GM19467 (cell line): ENCODE measurements around the gene TMEM150B.

Experiments
- ATAC-seq: cut with Tn5 transposase; IDR thresholded peaks from one replicate; pipeline ENCODE4 v1.9.1; 2021; ENCODE audit warnings: mild to moderate bottlenecking, moderate library complexity; ENCODE audit not compliant: unreplicated experiment

The TMEM150B gene

DNA sequence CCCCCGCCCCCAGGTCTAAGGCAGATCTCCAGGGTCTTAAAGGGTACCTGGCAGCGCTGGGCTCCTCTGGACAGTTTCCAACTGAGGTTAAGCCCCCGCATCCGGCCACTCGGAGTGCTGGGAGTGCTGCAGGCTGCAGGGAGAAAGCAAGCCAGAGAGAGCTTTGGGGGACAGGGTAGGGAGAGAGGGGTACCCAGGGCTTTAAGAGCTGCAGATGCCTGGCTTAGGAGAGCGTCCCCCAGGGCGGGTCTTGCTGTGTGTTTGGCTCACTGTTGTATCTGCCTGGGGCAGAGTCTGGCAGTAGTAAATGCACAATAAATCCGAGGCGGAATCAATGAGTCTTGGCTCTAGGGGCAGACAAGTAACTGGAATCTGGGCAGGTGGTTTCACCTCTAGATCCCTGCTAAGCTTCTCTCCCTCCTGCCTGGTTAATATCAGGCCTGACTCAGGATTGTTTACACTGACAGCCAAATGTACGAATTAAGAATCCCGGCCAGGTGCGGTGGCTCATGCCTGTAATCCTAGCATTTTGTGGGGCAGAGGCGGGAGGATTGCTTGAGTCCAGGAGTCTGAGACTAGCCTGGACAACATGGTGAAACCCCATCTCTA lies 30.2 kb upstream of the TMEM150B start:
- no peak for ATAC-seq

DNA sequence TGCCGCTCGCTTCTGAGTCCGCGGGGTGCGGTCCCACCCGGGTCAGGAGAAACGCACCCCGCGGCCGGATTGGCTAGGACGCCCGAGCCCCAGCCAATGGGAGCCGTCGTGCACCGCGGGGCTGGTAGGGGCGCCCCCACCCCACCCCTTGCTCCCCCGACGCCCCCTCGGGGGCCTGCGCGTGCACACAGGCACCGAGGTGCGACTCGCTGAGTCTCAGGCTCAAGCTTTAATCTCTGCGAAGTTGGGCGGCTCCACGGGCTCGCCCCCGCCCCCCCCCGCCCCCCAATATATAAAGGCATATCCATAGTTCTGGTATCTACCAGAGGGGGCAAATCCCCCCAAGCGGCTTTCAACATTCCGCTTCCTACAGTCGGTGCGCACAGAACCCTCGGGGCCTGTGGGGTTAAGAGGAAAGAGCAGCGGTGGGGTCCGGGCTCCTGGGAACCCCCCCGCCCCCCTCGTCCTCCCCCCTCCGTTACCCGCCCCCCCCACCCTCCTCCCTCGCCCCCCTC lies 29.6 kb upstream of the TMEM150B start, which contains the start of gene COX6B2:
Gene COX6B2 (minus strand): TSS at position 22 of the 515 bp plus-strand sequence. CDS start 198 bp downstream, outside the sequence.
- ATAC-seq, result no peak

DNA sequence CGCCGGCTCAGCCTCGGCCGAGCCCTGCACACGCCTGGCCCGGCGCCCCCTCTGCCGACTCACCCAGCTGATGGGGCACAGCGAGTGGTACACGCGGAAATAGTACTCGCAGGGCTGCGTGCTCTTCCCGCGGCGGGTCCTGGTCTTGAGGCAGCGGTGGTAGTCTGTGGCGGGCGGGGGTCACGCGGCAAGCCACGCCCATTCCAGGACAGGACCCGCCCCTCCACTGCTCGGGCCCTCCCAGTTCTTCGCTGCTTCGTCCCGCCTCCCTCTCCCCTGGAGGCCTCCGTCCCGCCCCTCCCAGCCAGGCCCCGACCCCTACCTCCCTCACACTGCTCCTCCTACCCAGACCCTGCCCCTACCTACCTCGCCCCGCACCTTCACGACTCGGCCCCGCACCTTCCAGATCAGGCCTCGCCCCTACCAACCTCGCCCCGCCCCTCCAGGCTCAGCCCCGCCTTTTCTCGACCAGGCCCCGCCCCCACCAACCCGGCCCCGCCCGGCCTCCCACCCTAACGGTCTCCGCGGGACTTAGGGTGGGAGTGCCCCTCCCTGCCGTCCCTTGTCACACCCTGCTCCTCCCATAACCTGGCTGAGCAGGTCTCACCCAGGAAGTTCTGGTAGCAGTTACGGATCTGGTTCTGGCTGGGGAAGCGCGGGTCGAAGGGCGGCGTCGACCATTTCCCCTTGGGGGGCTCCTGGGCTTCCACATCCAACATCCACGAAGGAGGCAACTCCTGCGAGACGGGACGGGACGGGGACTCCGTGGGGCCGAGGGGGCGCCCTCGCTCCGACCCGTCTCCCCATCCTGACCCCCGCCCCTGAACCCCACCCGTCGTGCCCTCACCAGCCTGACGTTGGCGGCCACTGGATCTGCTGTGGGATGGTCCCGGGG lies 28.9 kb upstream of the TMEM150B start:
- ATAC-seq, result no peak

DNA sequence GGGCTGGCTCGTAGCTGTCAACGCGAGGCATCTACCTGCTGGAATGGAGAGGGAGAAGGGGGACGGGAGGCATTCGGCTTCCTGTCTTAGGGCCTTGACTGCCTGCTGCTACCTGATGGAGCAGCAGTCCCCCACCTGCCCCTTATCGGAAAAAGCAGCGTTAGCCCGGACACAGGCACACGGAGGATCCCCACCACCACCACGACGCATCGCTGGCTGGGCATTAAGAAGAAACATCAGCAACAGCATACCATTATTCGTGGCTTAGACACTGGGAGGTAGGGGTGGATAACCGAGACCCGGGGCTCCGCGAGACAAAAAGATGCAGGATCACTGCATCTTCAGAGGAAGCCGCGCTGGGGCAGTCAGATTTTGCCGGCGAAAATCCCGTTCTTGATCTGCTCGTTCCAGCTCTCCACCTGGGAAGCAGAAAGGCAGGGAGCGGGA lies 28.2 kb upstream of the TMEM150B start:
- no peak for ATAC-seq

DNA sequence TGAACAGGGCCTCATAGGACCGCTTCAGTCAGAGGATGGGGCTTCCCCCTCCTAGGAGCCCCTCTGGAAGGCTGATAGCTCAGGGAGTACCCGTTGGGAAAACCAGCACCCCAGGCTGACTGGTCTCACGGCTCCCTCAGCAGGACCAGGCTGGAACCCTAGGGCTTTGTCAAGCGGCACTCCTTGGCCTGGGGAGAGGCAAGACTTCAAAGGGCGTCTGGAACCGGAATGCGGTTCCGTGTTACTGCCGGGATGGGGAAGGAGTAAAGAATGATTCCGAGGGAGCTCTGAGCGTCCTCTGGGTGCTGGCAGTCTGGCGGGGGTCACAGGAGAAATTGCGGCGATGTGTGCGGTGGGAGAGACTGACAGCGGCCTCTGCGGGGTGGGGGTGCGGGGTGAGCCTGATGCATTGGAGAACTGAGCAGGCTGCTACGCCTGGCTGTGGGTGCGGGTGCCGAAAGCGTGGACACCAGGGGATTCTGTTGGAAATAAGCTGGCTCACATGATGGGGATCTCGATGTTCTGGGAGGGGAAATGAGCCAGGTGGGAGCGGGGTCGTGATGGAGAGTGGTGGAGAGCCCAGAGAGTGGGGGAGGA lies 27.5 kb upstream of the TMEM150B start:
- no peak for ATAC-seq

DNA sequence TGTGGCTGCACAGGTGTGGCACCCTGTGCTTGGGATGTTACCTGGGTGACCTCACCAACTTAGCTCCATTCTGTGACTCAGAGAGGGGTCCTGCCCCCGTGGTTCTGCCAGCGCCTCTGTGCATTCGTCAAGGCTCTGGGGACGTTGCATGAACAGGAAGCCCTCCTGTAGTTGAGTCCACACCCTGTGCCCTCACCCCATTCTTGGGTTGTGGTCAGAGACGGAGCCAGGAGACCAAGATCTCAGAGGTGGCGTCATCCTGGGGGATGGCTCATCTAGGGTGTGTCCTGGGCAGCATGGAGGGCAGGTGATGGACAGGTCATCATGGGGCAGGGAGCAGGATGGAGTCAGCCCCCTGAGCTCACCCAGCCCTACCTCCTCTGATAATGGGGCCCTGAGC lies 26.9 kb upstream of the TMEM150B start:
- no peak for ATAC-seq

DNA sequence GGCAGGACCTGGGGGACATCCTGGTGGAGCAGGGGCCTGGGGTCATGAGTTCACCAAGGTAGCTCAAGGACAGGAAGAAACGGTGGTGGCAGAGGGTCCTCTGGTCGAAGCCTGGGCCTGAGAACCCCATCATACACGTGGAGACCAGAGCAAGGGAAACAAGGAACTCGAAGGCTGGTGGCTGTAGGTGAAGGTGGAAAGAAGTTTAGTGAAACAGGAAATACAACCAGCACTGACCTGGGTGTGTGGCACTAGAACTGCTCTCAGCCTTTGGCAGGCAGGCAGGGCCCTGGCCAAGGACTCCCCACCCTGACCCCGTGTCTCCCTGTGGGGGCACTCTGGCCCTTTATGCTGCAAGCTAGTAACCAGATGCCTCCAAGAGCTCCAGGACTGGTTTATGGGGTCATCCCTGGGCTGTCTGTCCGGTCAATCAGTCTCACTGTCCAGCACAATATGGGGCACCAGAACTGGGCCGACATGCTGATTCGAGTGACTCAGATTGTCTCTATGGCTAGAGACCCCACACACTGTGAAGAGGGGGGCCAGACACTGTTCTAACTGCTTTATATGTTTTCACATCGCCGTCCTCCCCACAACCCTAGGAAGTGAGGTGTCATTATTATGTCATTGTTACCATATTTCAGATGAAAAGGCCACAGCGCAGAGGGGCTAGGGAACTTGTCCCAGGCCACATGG lies 25.6 kb upstream of the TMEM150B start:
- ATAC-seq, result no peak

DNA sequence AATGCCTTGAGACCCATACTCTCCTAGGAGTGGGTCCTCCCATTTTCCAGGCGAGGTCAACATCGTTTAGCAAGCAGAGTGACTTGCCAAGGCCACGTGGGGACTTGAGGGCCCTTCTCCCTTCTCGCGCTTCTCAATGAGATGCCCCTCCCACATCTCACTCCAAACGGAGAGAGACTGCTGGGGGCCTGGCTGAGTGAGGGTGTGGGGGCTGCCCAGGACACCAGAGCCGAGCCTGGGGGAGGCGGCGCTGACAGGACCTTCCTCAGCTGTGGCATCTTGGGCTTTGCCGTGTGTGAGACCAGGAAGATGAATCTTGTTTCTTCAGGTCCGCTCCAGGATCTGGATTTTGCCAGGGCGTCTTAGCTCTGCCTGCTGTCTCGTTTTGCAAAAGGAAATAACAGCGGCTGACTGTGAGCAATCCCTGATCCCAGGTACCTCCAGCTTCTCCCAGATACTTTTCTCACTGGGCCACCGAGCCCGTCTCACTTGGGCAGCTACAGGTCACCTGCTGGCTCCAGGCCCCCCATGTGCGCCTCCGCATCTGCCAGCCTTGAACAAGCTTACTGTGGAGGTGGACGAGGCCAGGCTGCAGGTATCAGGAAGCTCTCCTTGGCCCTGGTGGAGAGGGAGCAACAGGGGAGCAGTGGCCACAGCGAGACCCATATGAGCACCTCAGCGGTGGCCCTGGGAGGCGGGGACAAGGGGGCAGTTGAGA lies 23.3 kb upstream of the TMEM150B start:
- no peak for ATAC-seq

DNA sequence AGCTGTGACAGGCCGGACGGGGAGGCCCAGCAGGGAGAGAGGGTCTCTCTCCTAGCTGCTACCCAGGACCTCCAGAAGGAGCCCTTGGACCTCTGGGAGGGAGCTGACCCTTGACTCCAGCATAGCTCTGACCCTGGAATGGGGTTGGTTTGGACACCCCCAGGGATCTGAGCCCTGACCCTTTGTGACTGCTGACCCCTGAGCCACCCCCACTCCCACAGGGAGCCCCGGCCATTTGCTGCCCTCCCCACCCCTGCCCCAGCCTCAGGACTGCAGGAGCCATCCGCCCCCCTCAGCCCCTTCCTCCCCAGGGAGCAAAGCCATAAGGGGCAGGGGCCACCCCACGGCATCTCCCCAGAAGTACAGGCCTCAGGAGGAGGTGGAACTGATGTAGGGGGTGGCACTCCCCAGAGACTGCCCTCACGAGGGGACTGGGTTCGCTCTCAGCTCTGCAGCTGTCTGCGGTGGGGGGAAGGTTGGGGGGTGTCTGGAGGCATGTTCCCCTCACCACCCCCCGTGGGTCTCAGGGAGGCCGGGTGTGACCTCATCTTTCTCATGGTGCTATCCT lies 22.4 kb upstream of the TMEM150B start:
- ATAC-seq, result no peak

DNA sequence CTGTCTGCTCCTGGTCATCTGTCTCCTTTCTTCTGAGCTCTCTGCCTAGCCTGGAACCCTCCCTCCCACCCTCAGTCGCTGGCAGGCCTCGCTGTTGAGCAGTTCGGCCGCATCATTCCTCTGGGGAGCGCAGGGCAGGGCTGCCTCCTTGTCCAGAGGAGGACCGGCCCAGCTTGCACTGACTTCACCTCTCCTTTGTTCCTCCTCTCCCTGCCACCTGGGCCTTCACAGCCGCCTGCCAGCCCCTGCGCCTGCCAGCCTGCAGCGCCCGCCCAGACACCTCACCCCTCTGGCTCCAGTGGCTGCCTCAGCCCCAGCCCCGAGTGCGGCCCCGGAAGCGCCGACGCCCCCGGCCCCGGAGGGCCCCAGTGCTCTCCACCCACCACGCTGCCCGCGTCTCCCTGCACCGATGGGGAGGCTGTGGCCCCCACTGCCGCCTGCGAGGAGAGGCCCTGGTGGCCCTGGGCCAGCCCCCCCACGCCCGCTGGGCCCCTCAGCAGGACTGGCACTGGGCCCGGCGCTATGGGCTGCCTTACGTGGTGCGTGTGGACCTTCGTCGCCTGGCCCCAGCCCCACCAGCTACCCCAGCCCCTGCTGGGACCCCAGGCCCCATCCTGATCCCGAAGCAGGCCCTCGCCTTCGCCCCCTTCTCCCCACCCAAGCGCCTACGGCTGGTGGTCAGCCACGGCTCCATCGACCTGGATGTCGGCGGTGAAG lies 21.7 kb upstream of the TMEM150B start:
- ATAC-seq, result no peak

DNA sequence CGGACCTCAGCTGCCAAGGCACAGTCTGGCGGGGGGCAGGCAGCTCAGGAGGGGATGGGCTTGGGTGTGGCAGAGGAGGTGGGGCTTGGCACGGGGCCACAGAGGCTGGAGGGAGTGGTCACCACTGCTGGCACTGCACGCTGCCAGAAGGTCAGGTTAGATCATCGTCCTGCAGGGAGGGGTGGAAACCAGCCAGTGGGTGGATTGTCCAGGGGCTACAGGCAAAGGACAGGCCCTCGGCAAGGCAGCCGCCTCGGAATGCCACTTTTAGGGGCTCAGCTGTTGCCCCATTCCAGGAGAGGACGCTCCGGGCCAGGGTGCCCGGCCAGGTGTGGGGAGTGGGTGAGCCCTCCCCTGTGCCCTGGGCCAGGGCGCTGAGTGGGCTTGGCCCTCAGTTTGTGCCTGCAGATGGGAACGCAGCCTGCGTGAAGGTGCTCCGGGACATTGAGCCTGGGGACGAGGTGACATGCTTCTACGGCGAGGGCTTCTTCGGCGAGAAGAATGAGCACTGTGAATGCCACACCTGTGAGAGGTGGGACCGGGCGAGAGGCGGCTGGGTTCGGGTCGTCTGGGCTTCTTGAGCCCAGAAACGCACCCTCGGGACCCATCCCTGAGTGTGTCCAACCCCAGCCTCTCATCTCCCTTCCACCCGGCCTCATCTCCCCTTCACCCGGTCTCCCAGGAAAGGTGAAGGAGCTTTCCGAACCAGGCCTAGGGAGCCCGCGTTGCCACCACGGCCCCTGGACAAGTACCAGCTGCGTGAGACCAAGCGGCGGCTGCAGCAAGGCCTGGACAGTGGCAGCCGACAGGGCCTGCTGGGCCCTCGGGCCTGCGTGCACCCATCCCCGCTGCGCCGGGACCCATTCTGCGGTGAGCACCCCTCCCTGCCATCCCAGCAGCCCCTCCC lies 20.9 kb upstream of the TMEM150B start:
- no peak for ATAC-seq

DNA sequence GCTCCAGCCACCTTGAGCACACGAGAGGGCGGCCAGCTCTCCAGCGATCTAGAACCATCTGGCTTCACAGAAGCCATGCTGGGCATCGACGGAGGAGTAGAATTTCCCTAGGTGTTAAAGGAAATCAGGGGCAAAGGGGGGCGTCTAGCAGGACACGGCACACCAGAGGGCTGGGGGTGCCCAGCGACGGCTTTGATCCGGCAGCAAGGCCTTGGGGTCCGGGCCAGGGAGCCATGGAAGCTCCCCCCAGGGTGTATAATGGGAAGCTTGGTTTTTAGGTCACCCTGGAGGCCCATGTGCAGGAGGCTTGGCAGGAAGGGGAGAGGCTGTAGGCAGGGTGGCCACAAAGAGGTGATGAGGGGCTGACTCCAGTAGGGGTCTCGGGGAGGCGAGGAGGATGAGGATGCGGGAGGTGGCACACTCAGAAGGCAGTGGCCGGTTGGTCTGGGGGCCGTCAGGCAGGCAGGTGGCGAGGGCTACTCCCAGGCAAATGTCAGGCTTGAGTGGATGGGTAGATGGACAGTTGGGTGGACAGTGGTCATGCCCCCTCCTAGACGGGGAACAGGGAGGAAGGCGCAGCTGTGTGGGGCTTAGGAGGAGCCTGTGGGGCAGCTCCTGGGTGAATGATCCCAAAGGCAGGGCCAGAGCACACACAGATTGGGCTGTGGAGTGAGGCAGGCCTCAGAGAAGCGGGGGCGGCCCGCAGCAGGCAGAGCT lies 20.1 kb upstream of the TMEM150B start:
- no peak for ATAC-seq

DNA sequence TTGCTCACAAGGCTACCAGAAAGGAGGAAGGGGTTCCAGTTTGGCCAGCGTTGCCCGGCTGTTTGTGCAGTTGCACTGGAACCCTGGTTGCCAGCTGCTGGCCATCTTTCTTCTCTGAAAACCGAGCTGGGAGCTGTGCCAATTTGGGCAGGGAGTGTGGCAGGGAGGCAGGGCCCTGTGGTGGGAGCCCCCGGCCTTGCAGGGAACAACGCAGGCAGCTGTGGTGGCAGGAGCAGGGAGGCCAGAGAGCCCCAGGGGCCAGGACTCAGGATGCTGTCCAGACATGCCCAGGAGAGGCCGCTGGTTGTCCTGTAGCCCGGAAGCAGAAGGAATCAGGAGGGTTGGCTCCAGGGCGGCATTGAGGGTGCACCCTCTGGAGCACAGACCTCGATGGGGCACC lies 19.3 kb upstream of the TMEM150B start:
- ATAC-seq, result no peak

DNA sequence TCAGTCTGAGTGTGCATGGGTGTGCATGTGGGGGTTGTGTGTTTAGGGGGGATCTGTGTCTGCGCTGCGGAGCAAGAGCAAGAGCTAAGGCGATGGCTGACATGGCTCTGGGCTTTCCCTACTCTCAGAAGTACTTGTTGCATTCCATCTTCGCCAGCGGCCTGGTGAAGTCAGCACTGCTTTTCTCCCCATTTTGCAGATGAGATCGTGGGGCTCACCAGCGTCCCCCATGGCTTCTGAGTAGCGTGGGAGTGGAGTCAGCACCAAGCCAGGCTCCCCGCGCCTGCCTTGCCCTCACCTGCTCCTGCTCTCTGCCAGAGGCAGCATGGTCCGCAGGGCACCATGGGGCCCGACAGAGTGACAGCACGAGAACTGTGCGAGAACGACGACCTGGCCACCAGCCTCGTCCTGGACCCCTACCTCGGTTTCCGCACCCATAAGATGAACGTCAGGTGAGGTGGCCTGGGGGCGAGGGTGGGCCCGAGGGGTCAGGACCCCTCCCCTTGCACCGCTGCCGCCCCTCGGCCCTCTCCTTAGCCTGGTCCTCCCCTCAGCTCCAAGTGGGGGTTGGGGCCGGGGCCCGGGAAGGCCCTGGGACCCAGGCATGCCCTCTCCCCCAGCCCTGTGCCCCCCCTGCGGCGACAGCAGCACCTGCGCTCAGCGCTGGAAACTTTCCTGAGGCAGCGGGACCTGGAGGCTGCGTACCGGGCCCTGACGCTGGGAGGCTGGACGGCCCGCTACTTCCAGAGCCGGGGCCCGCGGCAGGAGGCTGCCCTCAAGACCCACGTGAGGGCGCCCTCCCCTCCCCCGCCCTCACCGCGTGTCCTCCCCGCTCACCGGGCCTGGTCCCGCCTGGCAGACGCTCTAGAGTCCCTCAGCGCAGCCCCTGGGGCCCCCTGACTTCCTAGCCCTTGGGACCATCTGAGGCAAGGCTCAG lies 16.7 kb upstream of the TMEM150B start:
- ATAC-seq, result no peak

DNA sequence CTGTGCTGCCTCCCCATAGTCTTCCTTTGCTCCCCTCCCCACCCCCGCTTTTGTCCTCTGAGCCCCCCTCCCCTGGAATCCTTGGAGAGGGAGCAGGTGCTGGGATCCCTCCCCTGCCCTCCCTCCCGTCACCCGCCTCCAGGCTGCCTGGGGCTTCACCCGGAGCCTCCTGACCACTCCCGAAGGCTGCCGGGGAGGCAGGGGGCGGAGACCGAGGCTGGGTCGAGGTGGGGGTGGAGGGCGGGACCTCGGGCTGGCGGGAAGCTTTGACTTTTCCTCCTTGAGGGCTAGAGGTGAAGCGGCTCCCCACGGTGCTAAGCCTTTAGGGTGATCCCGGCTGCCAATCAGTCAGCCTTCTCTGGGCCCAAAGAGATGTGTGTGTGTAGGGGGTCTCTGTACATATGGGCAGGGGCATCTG lies 16.0 kb upstream of the TMEM150B start:
- ATAC-seq, result no peak

DNA sequence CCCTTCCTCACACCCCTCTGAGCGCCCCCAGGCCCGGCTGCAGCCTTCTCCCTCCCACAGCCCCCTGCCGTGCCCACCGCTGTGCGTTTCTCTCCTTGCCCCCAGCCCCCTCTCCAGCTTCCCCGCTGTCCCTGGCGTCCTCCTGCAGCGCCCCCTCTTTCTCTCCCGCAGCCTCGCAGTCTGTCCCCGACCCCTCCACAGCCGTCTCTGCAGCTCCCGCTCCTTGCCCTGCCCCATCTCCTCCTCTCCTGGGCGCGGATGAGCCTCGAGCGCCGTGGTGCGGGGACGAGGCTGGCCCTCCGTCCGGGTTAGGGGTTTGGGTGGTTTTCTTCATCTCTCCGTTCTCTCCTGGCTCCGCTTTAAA lies 15.6 kb upstream of the TMEM150B start:
- ATAC-seq, result no peak
